Measurements from ENCODE around the gene RANBP17. TPM values are rescaled to one million over a fixed set of nuclear protein-coding genes. Genes with fewer than 3 reads are reported as not detected.
"Not testable (repeated sequence)": the region's sequence is repeated elsewhere in the genome, so short reads cannot be mapped to it uniquely, and the experiment has no call there.

Gene RANBP17
- total and polyA plus RNA-seq, 12 donors = 0.55 to 12.9 (median 5.9) TPM

GRCh38 chr5:171162596-171162995, 300.8 kb downstream of the RANBP17 start:
- no peaks in the 10 kb centered on the region for H3K4me1 ChIP-seq
- no peaks in the 10 kb centered on the region for H3K9me3 ChIP-seq
- no peaks in the 10 kb centered on the region for H3K27me3 ChIP-seq
- intact Hi-C loops (cut with DNase I) = no loop called here
- no peaks in the 10 kb centered on the region for H3K36me3 ChIP-seq
- ATAC-seq (no peak), DNase-seq (no peak)
- H3K4me3 ChIP-seq = no peak overlapping the region
- TF ChIP-seq CTCF (IDR thresholded peaks at IDR 0.05) = peak in 3 of 9 donors; percentile 14 to 46 (median 41)
- WGBS, 2 donors = 77 to 82% methylated on average over 1 of the region's 1 CpG
- H3K27ac ChIP-seq = no peak overlapping the region

- Histone ChIP-seq H3K36me3 (no peaks in the 10 kb centered on the region), H3K4me1 (no peaks in the 10 kb centered on the region), H3K4me3 (no peak overlapping the region), H3K27ac (no peak overlapping the region), H3K9me3 (no peaks in the 10 kb centered on the region), H3K27me3 (no peaks in the 10 kb centered on the region)
- no peak for ATAC-seq
- intact Hi-C loops (cut with DNase I) = no loop called here
- TF ChIP-seq CTCF (IDR thresholded peaks at IDR 0.05) = no peak
- DNase-seq = no peak
Measured at GRCh38 chr5:171166766-171167165, 304.9 kb downstream of the RANBP17 start.

- WGBS, 2 donors = 89 to 91% methylated on average over 4 of the region's 4 CpGs
- no peaks in the 10 kb centered on the region for H3K27me3 ChIP-seq
Measured at GRCh38 chr5:171168171-171168570, 306.4 kb downstream of the RANBP17 start.

GRCh38 chr5:171174960-171175359, 313.1 kb downstream of the RANBP17 start:
- ATAC-seq; DNase-seq; H3K9me3 ChIP-seq; intact Hi-C loops (cut with DNase I); H3K4me1 ChIP-seq; H3K27me3 ChIP-seq; H3K36me3 ChIP-seq; H3K4me3 ChIP-seq; H3K27ac ChIP-seq: not testable (repeated sequence)
- 96 to 98% methylated on average over 2 of the region's 2 CpGs for WGBS, 2 donors

More at GRCh38 chr5:171168171-171168570, 306.4 kb downstream of the RANBP17 start:
- DNase-seq (no peak), ATAC-seq (no peak)
- Histone ChIP-seq H3K27ac (no peak overlapping the region), H3K4me1 (no peaks in the 10 kb centered on the region), H3K4me3 (no peak overlapping the region), H3K9me3 (no peaks in the 10 kb centered on the region), H3K36me3 (no peaks in the 10 kb centered on the region)
- no peak for TF ChIP-seq CTCF (IDR thresholded peaks at IDR 0.05)
- intact Hi-C loops (cut with DNase I) = no loop called here

DNA sequence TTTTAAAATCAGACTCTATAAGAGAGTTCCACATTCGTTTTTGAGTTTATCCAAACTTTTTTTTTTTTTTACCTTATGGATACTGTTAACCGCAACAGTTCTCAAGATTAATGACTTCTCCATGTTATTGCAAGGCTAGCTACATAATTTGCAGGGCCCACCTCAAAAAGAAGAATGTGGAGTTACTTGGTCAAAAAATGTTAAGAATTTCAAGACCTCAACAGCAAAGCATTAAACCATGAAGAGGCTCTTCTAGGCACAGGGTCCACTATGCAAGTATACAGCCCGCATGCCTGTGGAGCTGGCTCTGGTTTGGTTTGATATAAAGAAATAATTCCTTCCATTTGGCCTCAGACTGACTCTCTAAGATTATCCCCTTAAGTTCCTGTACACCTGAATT, 313.9 kb downstream of the RANBP17 start:
- peaks cover 0 to 5% (median 0%) of the 10 kb centered on the region in 11 donors for H3K9me3 ChIP-seq
- no peaks in the 10 kb centered on the region for H3K27me3 ChIP-seq
- no peaks in the 10 kb centered on the region for H3K36me3 ChIP-seq
- H3K4me3 ChIP-seq = no peak overlapping the region
- WGBS, 2 donors = 91 to 98% methylated on average over 3 of the region's 3 CpGs
- H3K4me1 ChIP-seq = no peaks in the 10 kb centered on the region
- no peak for ATAC-seq
- DNase-seq = no peak
- H3K27ac ChIP-seq = no peak overlapping the region
- no peak for TF ChIP-seq CTCF (IDR thresholded peaks at IDR 0.05)
- intact Hi-C loops (cut with DNase I) = no loop called here

DNA sequence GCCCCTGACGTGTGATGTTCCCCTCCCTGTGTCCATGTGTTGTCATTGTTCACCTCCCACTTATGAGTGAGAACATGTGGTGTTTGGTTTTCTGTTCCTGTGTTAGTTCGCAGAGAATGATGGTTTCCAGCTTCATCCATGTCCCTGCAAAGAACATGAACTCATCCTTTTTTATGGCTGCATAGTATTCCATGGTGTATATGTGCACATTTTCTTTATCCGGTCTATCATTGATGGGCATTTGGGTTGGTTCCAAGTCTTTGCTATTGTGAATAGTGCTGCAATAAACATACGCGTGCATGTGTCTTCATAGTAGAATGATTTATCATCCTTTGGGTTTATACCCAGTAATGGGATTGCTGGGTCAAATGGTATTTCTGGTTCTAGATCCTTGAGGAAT, 316.4 kb downstream of the RANBP17 start:
- H3K27ac ChIP-seq; ATAC-seq; H3K4me1 ChIP-seq; DNase-seq; H3K4me3 ChIP-seq; H3K36me3 ChIP-seq; H3K9me3 ChIP-seq; H3K27me3 ChIP-seq; intact Hi-C loops (cut with DNase I): not testable (repeated sequence)
- 92 to 93% methylated on average over 5 of the region's 5 CpGs for WGBS, 2 donors
